GM15510 (cell line): Measurements from ENCODE around the gene CPA1.

ENCODE experiments used
- POLR2A ChIP-seq: IDR thresholded peaks from 3 replicates; pipeline ENCODE4 v1.6.1; 2011; ENCODE audit warnings: borderline replicate concordance; ENCODE audit not compliant: insufficient read length; ENCODE audit errors: extremely low read depth

CPA1 gene

GRCh38 chr7:130349911-130350782 is 30.1 kb upstream of the CPA1 start:
- TF ChIP-seq POLR2A: no peak

GRCh38 chr7:130350945-130351790 is 29.1 kb upstream of the CPA1 start:
- TF ChIP-seq POLR2A: no peak

GRCh38 chr7:130351791-130352090 is 28.6 kb upstream of the CPA1 start:
- TF ChIP-seq POLR2A: no peak

- TF ChIP-seq POLR2A: no peak
Measured at GRCh38 chr7:130352194-130353074, 27.9 kb upstream of the CPA1 start.

GRCh38 chr7:130353196-130353595 is 27.1 kb upstream of the CPA1 start:
- TF ChIP-seq POLR2A: no peak

- TF ChIP-seq POLR2A: no peak
Measured at GRCh38 chr7:130356121-130356875, 24.0 kb upstream of the CPA1 start.

- TF ChIP-seq POLR2A: no peak
Measured at GRCh38 chr7:130356876-130357611, 23.2 kb upstream of the CPA1 start.

- TF ChIP-seq POLR2A: no peak
Measured at GRCh38 chr7:130358471-130358870, 21.8 kb upstream of the CPA1 start.

GRCh38 chr7:130359276-130359857 is 20.9 kb upstream of the CPA1 start:
- TF ChIP-seq POLR2A: no peak

- no peak for TF ChIP-seq POLR2A
Measured at GRCh38 chr7:130360518-130360917, 19.8 kb upstream of the CPA1 start.

- TF ChIP-seq POLR2A: no peak
Measured at GRCh38 chr7:130361681-130362080, 18.6 kb upstream of the CPA1 start.

- no peak for TF ChIP-seq POLR2A
Measured at GRCh38 chr7:130362251-130362816, 18.0 kb upstream of the CPA1 start.
